Activated CD8-positive, alpha-beta memory T cell treated with anti-CD3 and anti-CD28 coated beads, Interleukin-2, amount 10 ng/mL, durations not matched to agents 7 days and 5 days (primary cell): Measurements from ENCODE around the gene F8. TPM values are rescaled to one million over a fixed set of nuclear protein-coding genes. Genes with fewer than 3 reads are reported as not detected.

Source experiments
- microRNA-seq: library from miRNA; unstranded; fragments of <30 nt; microRNA quantifications from one replicate; pipeline ENCODE4 v1.2.0, GENCODE V29; 2022
- total RNA-seq, 2 experiments: library from RNA; stranded (reverse); gene quantifications; one replicate each; pipeline ENCODE4 v1.2.3, GENCODE V29; 2021

F8 gene
- total RNA-seq, 2 experiments from 2014 or later = 12.7 to 15.0 TPM

Small RNAs within 50 kb of the gene (microRNA-seq; reads per million reads assigned to microRNA genes)
- gene MIR1184-1 = not detected

Other genes starting within 250 kb of the F8 start
- gene MPP1, start 217.2 kb downstream of the F8 start, total RNA-seq = 10 to 100 TPM; 29.0 to 37.4 TPM
- gene SMIM9, start 188.1 kb downstream of the F8 start, total RNA-seq = under 1 TPM in 1 of 2 experiments, not detected in 1; 0.26 TPM
- gene F8A1, start 136.4 kb downstream of the F8 start, total RNA-seq = 10 to 100 TPM; 49.0 to 56.9 TPM
- gene FUNDC2, start 4.1 kb upstream of the F8 start, total RNA-seq = 10 to 100 TPM; 44.3 to 52.6 TPM
- gene CMC4, start 48.4 kb upstream of the F8 start, total RNA-seq = 1 to 10 TPM; 3.4 to 3.7 TPM
- gene MTCP1, start 48.4 kb upstream of the F8 start, total RNA-seq = 10 to 100 TPM; 23.1 to 25.3 TPM
- 10 to 100 TPM; 25.2 to 33.4 TPM for gene BRCC3, start 48.8 kb upstream of the F8 start, total RNA-seq
- 10 to 100 TPM; 54.1 to 68.9 TPM for gene VBP1, start 193.7 kb upstream of the F8 start, total RNA-seq
- 10 to 100 TPM in 1 of 2 experiments, 1 to 10 TPM in 1; 9.4 to 12.9 TPM for gene RAB39B, start 241.8 kb upstream of the F8 start, total RNA-seq